ENCODE data around the gene AATK. TPM values are rescaled to one million over a fixed set of nuclear protein-coding genes. Genes with fewer than 3 reads are reported as not detected.

Gene AATK
- total and polyA plus RNA-seq, 12 donors: 0.73 to 23.3 (median 9.9) TPM

- Histone ChIP-seq H3K27ac (peak overlapping the region in 4 of 5 donors; percentile 13 to 92 (median 45)), H3K36me3 (replicated peaks in 1 of 2) (no peaks in the 10 kb centered on the region), H3K4me3 (peak overlapping the region in 1 of 4 donors; percentile 27), H3K4me1 (replicated peaks in 1 of 2) (peaks cover 16 to 38% of the 10 kb centered on the region in 2 donors), H3K27me3 (no peaks in the 10 kb centered on the region), H3K9me3 (replicated peaks in 1 of 3) (no peaks in the 10 kb centered on the region)
- DNase-seq: peak; percentile 66 to 90 (median 80)
- 6 to 29% (median 13%) methylated on average over 6 to 31 of the region's 31 CpGs for WGBS, 4 donors
- intact Hi-C loops (cut with DNase I): no loop called here
- TF ChIP-seq, protein P1, sequence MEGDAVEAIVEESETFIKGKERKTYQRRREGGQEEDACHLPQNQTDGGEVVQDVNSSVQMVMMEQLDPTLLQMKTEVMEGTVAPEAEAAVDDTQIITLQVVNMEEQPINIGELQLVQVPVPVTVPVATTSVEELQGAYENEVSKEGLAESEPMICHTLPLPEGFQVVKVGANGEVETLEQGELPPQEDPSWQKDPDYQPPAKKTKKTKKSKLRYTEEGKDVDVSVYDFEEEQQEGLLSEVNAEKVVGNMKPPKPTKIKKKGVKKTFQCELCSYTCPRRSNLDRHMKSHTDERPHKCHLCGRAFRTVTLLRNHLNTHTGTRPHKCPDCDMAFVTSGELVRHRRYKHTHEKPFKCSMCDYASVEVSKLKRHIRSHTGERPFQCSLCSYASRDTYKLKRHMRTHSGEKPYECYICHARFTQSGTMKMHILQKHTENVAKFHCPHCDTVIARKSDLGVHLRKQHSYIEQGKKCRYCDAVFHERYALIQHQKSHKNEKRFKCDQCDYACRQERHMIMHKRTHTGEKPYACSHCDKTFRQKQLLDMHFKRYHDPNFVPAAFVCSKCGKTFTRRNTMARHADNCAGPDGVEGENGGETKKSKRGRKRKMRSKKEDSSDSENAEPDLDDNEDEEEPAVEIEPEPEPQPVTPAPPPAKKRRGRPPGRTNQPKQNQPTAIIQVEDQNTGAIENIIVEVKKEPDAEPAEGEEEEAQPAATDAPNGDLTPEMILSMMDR (IDR thresholded peaks at IDR 0.05): peak; percentile 53 to 72 (median 64)
- TF ChIP-seq POLR2A (IDR thresholded peaks at IDR 0.05): no peak
These were observed 68.7 kb downstream of the AATK start for GRCh38 chr17:81097134-81097942.

GRCh38 chr17:81096741-81097133, 69.3 kb downstream of the AATK start:
- no peak for DNase-seq
- H3K4me3 ChIP-seq: peak overlapping the region in 1 of 4 donors; percentile 27
- H3K27ac ChIP-seq: peak overlapping the region in 4 of 5 donors; percentile 13 to 92 (median 45)
- 72 to 78% (median 73%) methylated on average over 5 to 7 of the region's 7 CpGs for WGBS, 4 donors
- no peaks in the 10 kb centered on the region for H3K27me3 ChIP-seq
- no peaks in the 10 kb centered on the region for H3K36me3 ChIP-seq (replicated peaks in 1 of 2)
- H3K4me1 ChIP-seq (replicated peaks in 1 of 2): peaks cover 16 to 38% of the 10 kb centered on the region in 2 donors
- H3K9me3 ChIP-seq (replicated peaks in 1 of 3): no peaks in the 10 kb centered on the region
- TF ChIP-seq, protein P1 (IDR thresholded peaks at IDR 0.05): no peak
- no peak for TF ChIP-seq POLR2A (IDR thresholded peaks at IDR 0.05)
- intact Hi-C loops (cut with DNase I): no loop called here

DNA sequence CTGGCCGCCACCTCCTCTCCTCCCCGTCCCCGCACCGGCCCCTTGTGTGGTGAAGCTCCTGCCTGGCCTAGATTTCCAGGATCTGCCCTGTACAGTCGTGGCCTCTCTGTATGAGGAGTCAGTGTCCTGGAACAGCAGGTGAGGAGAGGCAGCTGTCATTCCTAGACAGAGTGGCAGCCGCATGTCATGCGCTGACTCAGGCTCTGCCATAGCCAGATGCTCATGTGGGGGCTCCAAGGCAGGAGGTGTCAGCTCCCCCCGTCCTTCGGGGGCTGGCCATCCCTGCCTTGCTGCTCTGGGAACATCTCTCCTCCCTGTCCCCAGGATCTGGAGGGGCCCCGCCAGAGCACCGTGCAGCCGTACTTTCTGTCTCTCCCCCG, 70.6 kb downstream of the AATK start:
- no peak overlapping the region for H3K4me3 ChIP-seq
- TF ChIP-seq POLR2A (IDR thresholded peaks at IDR 0.05): no peak
- TF ChIP-seq, protein P1 (IDR thresholded peaks at IDR 0.05): no peak
- no peaks in the 10 kb centered on the region for H3K9me3 ChIP-seq (replicated peaks in 1 of 3)
- peaks cover 16 to 38% of the 10 kb centered on the region in 2 donors for H3K4me1 ChIP-seq (replicated peaks in 1 of 2)
- H3K36me3 ChIP-seq (replicated peaks in 1 of 2): no peaks in the 10 kb centered on the region
- no peak for DNase-seq
- intact Hi-C loops (cut with DNase I): no loop called here
- 53 to 61% (median 55%) methylated on average over 13 of the region's 13 CpGs for WGBS, 4 donors
- no peaks in the 10 kb centered on the region for H3K27me3 ChIP-seq
- H3K27ac ChIP-seq: peak overlapping the region in 4 of 5 donors; percentile 51 to 93 (median 74)

GRCh38 chr17:81094509-81095382, 71.3 kb downstream of the AATK start:
- H3K27ac ChIP-seq: peak overlapping the region in 4 of 5 donors; percentile 51 to 93 (median 74)
- peak; percentile 91 to 96 (median 92) for DNase-seq
- TF ChIP-seq, protein P1 (IDR thresholded peaks at IDR 0.05): peak in 3 of 6 experiments; percentile 20 to 30 (median 21)
- TF ChIP-seq POLR2A (IDR thresholded peaks at IDR 0.05): peak in 1 of 2 donors; percentile 39
- 35 to 44% (median 39%) methylated on average over 19 to 33 of the region's 33 CpGs for WGBS, 4 donors
- H3K27me3 ChIP-seq: no peaks in the 10 kb centered on the region
- H3K4me1 ChIP-seq (replicated peaks in 1 of 2): peaks cover 16 to 38% of the 10 kb centered on the region in 2 donors
- H3K36me3 ChIP-seq (replicated peaks in 1 of 2): no peaks in the 10 kb centered on the region
- H3K4me3 ChIP-seq: no peak overlapping the region
- intact Hi-C loops (cut with DNase I): no loop called here
- H3K9me3 ChIP-seq (replicated peaks in 1 of 3): no peaks in the 10 kb centered on the region

All from adrenal gland (tissue), 12 donors.